CD4-positive, alpha-beta T cell treated with Interleukin-17A for 1 hour (primary cell): ENCODE measurements around the gene STAT3.
"Not testable (repeated sequence)": the region's sequence is repeated elsewhere in the genome, so short reads cannot be mapped to it uniquely, and the experiment has no call there.

Experiments
- DNase-seq: peaks from one replicate; pipeline ENCODE4 v3.0.0-alpha.2; 2020

STAT3 gene

DNA sequence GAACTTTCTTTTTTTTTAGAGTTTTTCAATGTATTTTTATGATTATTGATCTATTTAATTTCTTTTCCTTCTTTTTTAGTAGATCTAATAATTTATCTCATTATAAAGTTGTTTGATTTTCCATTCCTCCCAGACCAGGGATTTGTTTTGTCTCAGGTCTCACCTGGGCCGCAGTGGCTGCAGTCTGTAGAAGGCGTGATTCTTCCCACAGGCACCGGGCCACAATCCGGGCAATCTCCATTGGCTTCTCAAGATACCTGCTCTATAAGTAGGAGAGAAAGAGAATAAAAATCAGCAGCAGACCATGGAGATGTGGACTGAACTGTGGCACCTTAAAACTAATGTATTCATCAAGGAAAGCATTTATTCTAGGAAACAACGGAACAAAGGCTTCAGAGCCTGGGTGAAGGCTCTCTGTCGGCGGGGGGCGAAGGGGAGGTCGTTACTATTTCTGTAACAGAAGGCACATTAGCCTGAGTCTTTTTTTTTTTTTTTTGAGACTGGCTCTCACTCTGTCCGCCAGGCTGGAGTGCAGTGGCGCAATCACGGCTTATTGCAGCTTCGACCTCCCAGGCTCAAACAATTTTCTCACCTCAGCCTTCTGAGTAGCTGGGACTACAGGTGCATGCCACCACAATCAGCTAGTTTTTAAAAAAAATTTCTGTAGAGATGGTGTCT, 42.7 kb downstream of the STAT3 start:
- no peak for DNase-seq

DNA sequence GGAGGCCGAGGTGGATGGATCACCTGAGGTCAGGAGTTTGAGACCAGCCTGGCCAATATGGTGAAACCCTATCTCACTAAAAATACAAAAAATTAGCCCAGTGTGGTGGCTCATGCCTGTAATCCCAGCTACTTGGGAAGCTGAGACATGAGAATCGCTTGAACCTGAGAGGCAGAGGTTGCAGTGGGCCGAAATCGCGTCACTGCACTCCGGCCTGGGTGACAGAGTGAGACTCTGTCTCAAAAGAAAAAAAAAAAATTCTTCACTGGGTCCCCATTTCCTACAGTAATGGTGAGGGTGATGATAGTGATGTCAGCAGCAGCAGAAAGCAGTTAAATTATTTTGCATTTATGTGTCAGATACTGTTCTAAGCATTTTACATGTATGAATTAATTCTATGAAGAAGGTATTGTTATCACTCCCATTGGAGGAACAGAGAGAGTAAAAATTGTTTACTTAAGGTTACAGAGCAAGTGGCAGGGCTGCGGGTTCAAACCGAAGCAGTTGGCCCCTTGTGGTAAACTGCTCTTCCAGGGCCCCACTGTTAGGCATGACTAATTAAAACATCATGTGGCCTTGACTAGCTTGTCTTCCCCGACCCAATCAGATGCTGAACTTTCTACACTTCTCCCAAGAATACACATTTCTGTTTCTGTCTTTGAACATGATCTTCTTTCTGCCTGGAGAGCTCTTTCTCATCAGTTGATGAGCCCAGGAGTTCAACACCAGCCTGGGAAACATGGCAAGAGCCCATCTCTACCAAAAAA, 45.8 kb downstream of the STAT3 start:
- peak; percentile 28 for DNase-seq

DNA sequence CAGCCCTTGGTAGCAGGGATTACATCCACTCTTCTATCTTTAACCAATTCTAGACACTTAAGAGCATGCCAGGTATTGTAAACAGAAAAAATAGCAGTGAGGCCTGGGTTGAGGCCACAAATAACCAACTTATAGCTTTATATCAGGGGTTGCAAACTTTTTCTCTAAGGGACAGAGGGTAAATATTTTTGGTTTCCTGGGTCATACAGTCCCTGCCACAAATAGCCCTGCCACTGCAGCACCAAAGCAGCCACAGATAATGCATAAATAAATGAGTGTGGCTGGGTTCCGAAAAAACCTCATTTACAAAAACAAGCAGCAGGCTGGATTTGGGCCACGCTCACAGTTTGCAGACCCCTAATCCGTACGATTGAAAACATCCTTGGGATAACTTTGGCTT, 46.7 kb downstream of the STAT3 start:
- no peak for DNase-seq

DNA sequence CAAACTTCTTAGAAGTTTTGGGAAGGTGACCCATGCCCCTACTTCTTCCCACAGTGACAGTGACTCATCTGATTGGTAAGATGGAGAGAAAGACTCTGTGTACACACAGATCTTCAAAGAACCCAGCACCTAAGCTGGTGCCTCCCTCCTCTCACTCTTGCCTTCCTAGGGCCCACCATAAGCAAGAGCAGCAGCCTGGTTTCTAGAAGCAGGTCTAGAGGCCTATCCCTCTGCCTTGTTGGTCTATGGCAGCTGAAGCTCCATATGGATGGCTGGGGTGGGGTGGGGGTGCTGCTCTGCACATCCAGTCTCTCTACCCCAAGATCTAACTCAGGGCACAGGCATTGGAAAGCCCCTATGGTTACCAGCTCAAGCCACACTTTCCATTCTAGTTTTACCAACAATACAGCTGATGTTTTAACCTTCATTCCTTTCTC, 47.5 kb downstream of the STAT3 start:
- DNase-seq: peak; percentile 23

DNA sequence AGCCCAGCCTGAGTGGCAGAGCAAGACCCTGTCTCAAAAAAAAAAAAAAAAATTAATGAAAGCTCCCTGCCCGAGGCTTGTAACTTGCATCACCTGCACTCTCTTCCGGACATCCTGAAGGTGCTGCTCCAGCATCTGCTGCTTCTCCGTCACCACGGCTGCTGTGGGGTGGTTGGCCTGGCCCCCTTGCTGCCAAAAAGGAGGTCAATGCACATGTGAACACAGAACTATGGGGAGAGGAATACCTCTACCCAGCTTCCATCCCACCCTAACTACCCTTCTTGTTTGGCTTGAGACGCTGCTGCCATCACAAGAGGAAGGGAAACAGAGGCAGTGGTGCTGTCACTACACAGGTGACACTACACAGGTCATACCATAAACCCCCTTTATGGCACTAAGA, 49.0 kb downstream of the STAT3 start:
- no peak for DNase-seq

DNA sequence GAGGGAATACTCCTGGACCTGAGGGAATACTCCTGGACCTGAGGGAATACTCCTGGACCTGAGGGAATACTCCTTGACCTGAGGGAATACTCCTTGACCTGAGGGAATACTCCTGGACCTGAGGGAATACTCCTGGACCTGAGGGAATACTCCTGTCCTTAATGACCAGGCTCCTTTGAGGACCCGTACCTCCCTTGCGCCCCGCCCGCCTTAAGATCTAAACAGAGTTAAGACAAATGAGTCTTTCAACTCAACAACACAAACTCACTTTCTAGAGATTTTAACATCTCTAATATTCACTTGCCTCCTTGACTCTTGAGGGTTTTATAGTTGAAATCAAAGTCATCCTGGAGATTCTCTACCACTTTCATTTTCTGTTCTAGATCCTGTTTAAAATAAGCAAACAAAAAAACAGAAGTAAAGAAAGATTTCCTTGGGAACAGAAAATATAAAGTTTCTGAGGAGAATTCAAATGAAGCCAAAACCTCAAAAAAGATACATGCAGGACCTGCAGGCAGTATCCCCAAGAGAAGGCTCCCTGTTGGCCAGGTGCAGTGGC, 49.7 kb downstream of the STAT3 start:
- peak; percentile 15 for DNase-seq

DNA sequence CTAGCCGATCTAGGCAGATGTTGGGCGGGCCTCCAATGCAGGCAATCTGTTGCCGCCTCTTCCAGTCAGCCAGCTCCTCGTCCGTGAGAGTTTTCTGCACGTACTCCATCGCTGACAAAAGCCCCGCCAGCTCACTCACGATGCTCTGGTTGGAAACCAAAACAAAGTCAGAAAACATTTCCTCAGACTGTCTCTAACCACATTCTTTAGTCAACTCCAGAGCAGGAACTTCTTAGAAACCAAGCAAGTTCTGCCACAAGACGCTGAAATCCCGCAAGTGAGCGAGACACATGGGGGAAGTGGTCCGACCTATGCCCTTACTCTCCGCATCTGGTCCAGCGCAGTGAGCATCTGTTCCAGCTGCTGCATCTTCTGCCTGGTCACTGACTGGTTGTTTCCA, 50.8 kb downstream of the STAT3 start:
- DNase-seq: peak; percentile 79

DNA sequence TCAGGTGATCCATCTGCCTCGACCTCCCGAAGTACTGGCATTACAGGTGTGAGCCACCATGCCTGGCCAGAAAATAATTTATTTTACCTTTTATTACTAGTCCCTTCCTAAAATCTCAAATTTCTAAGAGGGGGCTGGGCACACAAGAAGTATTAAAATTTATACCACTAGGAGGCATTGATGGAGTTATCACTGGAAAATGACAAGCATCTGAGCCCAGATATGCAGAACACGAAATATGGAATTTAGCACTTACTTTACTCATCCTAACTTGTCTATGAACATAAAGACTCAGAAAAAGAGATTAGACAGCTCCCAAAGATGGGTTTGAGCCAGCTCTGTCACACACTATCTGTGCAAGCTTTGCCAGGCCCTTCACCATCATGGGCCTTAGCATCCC, 53.6 kb downstream of the STAT3 start:
- DNase-seq: no peak

DNA sequence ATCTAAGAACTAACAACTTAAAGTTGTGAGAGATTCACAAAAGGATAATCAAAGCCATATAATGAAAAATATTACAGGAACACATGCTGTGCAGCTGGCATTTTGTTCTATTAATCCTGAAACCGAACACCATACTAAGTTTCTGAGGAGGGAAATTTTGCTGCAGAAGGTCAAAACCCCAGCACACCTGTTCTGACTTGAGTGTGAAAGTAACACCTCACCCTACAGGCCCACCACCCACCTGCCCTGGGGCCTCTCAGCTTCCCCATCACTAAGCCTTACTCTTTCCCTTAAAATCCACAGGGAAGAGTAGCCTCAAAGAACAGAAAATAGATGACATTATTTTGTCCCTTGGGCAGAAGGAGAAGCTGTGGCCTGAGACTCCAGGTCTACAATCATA, 55.2 kb downstream of the STAT3 start:
- no peak for DNase-seq

DNA sequence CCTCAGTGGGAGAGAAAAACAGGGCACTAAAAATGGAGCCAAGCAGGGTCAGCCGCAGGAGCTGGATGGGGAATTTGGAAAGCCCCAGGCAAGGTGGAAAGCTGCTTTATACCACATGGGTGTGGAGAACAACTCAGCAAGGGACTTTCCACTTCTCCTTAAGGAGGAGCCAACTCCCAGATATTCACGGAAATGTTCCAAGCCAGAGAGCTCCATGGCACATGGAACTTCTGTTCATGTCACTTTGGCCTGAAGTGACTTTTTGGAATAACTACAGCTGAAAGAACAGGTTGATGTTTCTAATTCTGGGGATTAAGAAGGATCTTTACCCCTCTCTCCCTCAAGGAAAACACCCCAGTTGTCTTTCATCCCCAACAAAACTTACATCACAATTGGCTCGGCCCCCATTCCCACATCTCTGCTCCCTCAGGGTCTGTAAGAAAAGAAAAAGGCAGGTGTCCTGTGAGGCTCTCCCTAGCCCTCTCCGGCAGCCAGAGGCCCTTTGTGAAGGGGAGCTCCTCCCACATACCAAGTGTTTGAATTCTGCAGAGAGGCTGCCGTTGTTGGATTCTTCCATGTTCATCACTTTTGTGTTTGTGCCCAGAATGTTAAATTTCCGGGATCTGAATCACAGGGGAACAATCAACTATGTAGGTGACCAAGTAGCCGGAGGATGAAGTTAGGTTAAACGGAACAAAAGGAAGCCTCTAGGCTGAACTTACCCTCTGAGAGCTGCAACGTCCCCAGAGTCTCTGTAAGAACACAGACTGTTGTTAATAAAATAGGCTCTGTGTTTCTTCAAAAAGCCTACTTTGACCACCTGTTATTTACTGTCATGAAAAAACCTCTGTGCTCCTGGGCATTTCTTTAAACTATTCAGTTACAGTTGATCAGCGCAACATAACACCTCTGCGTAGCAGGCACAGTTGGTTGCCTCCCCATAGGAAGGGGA, 58.9 kb downstream of the STAT3 start:
- DNase-seq: no peak

DNA sequence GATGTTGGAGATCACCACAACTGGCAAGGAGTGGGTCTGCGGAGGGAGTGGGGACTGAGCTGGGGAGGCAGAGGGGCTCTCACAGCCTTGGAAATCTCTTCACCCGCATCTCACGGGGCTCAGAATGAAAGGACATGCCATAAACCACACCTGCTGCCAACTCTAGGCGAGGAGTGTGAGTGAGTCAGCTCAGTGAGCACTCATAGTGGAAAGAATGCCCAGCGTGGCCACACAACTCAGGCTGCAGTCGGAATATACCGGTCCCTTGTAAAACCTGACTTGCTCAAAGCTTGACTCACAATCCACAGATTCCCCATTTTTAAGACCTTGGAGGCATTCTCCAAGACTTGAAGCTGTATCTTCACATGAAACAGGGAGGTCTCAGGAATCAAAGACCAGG, 63.2 kb downstream of the STAT3 start:
- DNase-seq: no peak

DNA sequence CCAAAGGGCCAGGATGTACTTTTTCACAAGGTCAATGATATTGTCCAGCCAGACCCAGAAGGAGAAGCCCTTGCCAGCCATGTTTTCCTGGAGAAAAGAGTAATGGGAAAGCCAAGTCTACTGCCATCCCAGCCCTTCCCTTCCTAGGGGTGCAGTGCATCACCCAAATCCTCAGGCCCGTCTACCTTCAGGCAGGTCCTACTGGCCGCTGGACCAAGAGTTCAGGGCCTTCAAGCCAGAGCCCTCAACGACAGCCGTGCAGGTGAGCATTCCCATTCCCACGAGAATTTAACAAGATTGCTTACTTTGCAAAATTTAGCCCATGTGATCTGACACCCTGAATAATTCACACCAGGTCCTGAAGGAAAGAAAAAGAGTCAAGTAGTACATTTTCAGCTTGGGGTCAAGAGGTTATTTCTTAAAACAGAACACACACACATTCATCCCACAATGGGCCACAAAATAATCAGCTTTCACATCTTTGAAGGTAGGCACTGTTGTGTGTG, 64.9 kb downstream of the STAT3 start:
- no peak for DNase-seq

DNA sequence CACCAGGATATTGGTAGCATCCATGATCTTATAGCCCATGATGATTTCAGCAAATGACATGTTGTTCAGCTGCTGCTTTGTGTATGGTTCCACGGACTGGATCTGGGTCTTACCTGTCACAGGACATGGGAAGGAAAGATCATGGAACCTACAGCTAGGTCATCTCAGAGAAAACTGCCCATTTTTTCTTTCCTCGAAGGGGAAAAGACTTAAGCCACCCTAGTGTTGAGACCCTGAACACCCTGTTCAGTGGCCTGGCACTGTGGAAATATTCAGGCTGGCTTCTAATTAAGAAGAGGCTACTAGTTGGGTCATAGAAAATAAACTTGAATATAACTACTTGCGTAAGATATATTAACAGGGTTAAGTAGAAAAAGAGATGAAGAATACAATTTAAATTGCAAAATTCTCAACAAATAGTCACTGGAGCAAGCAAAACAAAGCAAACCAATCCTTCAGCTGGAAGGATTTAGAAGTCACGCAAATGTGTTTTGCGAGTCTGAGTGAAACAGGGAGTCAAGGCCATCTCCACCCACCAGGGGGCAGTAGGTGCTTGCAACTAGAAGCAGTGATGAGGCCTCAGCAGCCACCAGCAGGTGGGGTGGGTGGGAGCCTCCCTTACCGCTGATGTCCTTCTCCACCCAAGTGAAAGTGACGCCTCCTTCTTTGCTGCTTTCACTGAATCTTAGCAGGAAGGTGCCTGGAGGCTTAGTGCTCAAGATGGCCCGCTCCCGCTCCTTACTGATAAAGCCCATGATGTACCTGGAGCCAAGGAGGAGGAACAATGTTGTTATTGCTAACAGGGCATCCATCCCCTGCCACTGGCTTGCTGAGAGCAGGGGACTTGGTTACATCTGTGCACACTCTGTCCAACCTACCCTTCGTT, 65.6 kb downstream of the STAT3 start:
- DNase-seq: peak; percentile 94

DNA sequence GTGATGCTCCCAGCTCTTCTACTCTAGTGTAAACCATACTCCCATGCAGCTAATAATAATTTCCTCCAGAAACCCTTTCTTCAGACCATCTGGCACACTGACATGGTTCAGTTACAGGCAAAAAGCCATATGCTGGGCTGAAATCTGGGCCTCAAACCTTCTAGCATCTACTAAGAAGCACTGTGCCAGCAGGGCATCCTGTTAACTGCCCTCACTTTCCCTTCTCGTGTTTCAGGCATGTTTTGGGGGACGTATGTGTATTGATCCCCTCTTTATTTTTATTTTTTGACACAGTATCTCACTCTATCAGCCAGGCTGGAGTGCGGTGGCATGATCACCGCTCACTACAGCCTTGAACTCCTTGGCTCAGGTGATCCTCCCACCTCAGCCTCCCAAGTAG, 66.7 kb downstream of the STAT3 start:
- no peak for DNase-seq

DNA sequence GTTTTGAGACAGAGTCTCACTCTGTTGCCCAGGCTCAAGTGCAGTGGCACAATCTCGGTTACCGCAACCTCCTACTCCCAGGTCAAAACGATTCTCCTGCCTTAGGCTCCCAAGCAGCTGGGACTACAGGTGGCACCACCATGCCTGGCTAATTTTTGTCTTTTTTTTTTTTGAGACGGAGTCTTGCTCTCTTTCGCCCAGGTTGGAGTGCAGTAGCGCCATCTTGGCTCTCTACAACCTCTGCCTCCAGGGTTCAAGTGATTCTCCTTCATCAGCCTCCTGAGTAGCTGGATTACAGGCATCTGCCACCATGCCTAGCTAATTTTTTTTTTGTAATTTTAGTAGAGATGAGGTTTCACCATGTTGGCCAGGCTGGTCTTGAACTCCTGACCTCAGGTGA, 70.3 kb downstream of the STAT3 start:
- DNase-seq: not testable (repeated sequence)

DNA sequence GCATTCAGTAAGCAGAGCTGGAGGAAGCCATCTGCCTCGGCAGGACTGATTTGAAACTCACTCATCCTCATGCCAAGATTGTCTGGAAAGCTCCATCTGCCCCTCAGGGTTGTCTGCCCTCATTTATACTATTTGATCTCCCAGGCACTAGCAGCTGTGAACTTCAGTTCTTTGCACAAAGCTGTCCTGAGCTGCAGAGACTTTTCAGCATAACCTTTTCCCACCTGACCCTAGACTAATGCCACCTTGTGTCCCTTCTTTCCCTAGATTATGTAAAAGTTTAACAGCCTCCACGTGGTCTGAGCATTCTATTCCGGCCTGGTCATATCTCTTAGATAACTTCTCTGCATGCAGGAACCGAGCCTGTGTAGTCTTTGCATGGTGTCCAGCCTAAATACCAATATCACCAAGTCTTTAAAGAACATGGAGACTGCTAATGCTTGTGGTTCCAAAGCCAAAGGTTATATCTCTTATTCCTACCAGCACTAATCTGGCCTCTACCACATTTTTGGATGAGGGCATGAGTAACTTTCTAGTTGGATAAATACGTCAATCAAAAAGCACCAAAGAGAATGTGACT, 70.9 kb downstream of the STAT3 start:
- no peak for DNase-seq

DNA sequence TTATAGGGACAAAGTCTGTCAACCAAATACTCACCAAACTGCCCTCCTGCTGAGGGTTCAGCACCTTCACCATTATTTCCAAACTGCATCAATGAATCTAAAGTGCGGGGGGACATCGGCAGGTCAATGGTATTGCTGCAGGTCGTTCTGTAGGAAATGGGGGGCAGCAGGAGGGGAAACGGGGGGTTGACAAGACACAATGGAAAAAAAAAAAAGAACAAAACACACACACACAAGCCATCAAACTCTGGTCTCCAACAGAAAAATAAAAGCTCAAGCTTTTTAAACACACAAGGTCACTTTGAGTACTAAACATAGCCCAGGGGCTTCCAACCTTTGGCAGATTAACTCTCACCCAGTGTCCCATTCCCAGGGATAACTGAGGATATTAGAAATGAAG, 71.5 kb downstream of the STAT3 start:
- DNase-seq: no peak

DNA sequence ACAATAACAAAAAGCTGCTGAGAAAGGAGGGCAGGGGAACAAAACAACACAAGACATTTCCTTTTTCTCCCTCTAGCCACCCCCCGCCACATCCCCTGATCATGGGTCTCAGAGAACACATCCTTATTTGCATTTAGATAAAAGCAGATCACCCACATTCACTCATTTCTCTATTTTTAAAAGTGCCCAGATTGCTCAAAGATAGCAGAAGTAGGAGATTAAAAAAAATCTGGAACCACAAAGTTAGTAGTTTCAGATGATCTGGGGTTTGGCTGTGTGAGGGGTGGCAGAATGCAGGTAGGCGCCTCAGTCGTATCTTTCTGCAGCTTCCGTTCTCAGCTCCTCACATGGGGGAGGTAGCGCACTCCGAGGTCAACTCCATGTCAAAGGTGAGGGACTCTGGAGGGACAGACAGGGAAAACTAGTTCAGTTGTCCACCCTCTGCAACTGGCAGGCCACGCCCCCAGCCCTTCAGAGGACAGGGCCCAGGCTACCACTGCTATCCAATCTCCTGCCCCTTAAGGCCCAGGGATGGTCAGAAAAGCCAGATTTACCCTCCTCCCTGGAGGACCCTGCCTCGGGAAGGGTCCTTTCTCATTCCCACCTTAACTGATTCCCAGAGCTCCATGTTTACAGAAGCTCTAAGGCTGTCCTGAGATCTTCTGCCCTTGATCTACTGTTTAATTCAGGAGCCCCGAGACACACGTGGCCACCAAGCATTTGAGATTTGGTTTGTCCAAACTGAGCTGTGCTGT, 72.7 kb downstream of the STAT3 start:
- DNase-seq: peak; percentile 45

DNA sequence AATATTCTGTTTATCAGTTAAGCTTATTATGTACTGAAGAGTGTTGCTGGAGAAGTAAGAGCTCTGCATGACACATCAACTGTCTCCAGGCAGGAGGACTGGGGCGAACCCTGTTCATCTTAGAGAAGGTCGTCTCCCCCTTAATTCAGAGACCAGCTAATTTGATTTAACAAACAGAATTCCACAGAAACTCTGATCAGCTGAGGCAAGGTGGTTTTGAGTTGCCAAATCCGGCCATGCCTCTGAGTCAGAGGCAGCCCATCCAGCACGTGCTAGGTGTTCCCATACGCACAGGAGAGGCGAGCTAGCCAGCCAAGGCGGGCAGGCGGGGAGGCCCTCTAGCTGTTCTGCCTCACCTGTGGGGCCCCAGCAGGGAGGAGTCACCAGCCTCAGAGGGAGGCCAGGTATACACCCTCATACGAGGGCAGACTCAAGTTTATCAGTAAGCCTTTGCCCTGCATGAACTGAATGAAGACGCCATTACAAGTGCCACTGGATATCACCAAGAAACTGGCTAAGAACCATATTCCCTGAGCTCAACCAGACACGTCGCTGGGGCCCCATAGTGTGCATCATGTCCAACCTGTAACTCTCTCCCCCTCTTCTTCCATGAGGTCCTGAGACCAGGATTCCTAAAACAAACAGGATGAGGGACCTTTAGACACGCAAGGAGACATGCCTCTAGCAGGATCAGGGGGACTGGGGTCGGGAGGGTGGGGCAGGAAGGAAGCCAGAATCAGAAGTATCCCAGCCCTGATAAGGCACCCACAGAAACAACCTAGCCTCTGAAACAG, 74.3 kb downstream of the STAT3 start:
- no peak for DNase-seq

DNA sequence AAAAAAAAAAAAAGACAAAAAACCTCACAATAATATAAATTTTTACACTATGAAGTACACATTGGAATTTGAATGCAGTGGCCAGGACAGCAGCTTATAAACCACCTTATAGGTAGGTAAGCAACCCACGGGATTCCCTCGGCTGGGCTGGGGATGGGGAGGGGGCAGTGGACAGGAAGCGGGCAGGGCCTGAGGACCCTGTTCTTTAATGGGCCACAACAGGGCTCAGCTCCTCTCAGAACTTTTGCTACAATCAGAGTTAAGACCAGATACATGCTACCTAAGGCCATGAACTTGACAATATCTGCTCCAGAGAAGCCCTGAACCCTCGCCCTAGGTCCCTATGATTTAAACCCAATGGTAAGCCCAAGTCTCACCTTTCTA, 74.9 kb downstream of the STAT3 start:
- no peak for DNase-seq
